NCI-H1436 (cell line): ENCODE measurements around the gene EOLA1.
"Not testable (repeated sequence)": the region's sequence is repeated elsewhere in the genome, so short reads cannot be mapped to it uniquely, and the experiment has no call there.

Experiments
- DNase-seq: peaks from one replicate; lab custom pipeline; 2025; lab: John Stamatoyannopoulos, UW

The EOLA1 gene

DNA sequence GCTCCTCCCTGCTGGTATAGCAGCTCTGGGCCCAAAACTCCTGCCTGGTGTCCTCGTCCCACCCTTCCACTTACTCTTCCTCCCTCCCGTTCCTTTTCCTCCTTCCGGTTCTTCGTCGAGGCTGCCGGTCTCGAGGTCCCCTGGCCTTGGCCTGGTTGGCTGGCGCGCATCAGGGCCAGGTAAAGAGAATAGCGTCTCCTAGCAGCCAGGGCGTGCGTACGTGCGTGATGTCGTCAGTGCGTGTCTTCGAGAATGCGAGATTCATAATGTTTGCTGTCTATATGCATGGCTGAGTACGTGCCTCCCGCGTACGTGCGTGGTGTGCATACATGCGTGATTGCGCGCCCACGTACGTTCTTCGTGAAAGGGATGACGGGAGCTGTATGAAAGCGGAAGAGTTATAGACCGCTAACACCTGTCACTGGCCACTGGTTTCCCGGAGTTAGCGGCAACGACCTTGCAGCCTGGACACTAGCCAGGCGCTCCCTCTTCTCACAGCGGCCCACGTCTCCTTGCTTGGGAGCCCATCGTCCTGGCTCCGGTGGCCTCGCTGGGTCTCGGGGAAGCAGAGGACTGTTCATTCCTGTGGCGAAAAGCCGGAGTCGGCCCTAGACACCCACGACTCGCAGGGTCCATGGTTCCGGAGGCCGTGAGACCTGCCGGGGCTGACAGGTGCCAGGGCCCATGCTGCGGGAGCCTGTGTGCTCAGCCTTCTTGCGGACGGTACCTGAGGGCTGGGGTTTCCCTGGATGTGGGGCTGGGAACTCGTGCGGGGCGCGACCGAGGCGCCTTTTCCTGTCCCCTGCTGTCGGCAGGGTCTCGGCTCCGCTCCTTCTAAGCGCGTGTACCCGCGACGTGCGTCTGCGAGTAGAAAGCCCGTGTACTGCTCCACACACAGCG is at the start of gene EOLA1:
Gene EOLA1, plus strand, starts transcription at position 392 of the 900 bp plus-strand sequence. CDS start 4,619 bp downstream, outside the sequence.
- peak; percentile 95 for DNase-seq

- no peak for DNase-seq
These were observed 49.0 kb upstream of the EOLA1 start for GRCh38 chrX:149491812-149492211.

DNA sequence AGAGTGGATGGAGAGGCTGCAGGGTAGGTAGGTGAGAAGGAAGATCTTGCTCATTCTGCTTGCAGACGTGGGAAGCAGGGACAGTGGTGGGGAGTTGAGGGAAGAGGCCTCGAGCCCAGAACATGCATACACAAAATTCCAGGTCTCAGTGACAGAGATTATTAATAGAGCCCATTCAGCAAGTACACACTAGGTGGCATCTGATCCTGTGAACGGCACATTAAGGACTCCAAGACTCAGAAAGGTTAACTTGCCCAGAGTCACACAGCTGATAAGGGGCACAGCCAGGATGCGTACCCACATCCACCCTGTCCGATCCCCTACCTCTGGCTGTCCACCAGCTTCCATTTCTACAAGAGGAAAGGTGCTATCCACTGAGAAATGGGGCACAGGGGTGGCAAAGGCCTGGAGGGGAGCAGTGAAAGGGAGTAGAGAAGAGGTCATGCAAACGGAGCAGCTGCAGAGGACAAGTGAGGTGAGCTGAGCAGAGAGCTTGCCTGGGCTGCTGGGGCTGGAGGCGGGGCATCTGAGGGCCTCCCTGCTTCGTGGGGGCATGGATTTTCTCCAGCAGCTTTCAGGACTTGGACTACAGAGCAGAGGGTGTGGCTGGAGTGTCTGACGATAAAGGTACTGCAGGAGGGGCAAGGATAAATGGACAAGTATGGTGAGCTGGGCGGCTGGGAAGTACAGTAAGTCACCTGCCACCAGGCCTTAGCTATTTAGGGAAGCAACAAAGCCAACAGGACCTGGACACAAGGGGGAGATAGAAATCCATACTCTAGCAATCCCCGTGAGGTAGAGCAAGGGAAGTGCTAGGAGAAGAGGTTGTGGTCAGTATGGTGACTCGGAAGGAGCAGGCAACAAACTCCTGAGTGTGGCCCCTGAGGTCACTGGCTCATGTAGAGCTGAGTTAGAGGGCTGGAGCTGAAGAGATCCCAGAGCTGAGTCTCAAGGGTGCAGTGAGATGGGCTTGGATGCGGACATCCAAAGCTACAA is 46.9 kb upstream of the EOLA1 start:
- DNase-seq, result no peak

GRCh38 chrX:149494844-149495565 is 45.8 kb upstream of the EOLA1 start:
- no peak for DNase-seq

- no peak for DNase-seq
These were observed 45.2 kb upstream of the EOLA1 start for GRCh38 chrX:149495573-149496071.

DNA sequence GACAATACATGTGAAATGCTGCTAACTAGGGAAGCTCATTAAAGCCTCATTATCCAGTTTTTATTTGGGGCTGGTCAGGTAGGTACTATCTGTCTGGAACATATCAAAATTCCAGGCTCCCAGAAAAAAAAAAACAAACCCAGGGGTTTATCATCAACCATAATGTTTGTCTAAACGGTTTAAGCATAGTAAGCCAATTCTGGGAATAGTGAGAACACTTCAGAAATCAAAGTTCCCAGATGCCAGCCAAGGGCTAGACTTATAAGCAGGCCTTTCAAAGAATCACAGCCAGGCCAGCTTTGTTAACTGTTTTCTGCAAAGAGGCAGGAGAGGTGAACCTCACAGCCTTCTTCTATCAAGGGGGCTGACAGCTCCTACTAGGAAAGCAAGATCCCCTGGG is 43.8 kb upstream of the EOLA1 start:
- DNase-seq, result no peak

DNA sequence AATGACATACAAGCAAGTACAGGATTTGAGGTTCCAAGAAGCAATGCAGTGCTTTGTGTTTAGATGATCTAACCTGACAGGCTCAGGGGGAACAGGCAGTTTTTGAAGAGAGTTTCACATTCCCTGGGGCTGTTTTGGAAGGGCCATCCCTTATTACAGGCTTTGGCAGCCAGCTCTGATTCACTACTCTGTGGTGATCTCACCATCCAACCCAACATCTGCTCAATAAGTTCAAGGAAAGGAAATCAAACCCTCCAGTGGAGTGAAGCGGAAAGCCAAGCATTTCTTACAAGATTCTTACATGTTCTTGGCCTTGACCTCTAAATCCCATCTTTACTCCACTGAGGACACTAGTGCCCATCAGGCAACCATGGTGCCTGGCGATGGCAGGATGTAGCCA is 43.2 kb upstream of the EOLA1 start:
- DNase-seq, result no peak

DNA sequence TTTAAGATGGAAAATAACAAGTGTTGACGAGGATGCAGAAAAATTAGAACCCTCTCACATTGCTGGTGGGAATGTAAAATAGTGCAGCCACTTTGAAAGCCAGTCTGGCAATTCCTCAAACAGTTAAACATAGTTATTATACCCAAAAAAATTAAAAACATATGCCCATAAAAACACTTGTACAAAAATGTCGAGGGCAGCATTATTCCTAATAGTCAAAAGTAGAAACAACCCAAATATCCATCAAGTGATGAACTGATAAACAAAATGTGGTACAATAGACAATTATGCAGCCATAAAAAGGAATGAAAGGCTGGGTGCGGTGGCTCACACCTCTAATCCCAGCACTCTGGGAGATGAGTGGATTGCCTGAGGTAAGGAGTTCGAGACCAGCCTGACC is 42.0 kb upstream of the EOLA1 start:
- DNase-seq, result no peak

GRCh38 chrX:149499766-149500165 is 41.0 kb upstream of the EOLA1 start:
- no peak for DNase-seq

- DNase-seq, result not testable (repeated sequence)
These were observed 37.9 kb upstream of the EOLA1 start for GRCh38 chrX:149502923-149503322.

DNA sequence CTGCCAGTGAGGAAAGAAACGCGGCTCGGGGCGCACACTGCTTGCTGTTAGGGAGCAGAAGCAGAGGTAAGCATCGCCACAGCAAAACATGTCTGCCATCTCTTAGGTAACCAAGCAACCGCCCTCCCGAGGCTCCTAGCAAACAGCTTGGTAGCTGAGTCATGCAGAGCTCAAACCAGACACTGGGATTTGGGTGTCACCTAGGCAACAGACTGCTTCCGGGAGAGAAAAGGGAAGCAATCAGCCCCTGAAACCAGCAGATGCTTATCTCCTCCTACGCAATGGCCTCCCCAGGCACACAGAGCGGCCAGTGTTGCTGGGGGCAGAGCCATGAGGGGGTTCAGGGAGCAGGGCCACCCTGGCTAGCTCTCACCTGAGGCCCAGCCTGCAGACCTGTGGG is 37.4 kb upstream of the EOLA1 start:
- DNase-seq, result peak; percentile 55

DNA sequence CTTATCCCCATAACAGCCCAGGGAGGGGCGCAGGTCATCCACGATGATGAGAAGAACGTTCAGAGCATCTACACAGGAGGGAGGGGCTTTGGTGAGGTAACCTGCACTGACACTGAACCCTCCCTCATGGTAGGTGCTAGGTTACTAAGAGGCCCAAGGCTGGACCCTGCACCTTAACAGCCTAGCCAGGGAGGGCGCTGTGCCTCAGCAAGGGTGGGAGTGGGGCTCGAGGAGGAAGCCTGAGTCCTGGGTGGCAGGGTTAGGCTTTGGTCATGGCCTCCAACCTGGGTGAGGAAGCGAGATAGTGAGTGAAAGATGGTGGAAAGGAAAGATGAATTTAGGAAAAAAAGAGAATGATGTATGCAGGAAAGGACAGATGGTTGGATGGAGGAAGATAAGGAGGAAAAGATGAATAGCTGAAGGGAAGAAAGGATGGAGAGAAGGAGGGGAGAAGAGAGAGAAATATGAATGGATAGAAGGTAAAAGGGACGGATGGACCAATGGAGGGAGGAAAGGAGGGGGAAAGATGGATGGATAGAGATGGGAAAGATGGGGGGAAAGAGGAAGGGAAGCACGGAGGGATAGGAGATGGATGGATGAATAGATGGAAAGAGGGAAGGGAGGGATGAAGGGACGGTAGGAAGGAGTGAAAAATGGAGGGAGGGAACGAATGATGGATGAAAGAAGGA is 36.4 kb upstream of the EOLA1 start:
- peak; percentile 82 for DNase-seq

DNA sequence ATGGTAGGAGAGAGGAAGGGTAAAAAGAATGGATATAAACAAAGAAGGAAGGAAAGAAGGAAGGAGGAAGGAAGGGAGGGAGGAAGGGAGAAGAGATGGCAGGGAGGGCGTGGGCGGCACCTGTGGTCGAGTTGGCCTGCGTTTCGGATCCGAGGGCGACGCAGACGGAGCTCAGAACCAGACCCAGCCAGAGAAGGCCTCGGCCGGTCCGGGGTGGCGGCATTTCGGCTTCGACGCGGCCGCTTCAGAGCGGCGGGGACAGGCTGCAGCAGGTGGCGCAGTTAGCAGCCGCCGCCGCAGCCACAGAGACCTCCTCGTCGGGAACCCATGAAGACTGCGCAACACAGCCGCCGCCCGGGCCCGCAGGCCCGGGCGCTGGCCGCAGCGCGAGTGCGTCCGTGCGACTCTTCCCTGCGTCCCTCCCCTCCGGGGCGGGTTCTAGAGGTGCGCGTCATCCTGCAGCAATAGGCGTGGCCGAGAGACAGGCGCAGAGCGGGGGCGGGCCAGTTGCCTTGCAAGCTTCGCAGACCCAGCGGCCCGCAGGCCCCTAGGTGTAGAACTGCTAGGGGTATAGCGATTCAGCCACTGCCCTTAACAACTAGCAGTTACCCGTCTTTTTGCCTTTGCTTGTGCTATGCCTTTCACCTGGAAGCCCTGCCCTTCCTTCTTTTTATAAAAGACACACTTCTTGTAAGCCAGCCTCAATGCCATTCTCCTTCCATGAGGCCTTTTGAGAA is 35.7 kb upstream of the EOLA1 start, which contains the start of gene IDS:
Gene IDS, minus strand, starts transcription at position 392 of the 737 bp plus-strand sequence. Its CDS starts 169 bp downstream, at position 223.
- peak; percentile 92 for DNase-seq

- no peak for DNase-seq
These were observed 35.1 kb upstream of the EOLA1 start for GRCh38 chrX:149505671-149506070.

DNA sequence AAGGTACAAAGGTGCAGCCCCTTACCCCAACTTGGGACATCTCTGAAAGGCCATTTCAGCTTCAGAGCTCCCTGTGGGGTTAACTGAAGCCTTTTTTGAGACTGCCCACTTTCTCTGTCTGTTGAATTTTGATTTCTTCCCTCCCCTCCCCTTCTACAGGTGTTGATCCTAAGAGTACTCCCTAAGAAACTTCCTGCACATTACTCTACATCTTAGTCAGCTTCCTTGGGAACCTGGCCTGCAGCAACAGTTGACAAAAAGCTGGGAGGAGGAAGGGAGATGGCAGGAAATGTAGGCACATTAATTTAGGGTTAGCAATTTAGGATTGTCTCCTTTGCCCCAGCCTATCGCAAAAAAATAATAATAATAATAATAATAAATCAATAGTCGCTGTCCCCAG is 34.5 kb upstream of the EOLA1 start:
- no peak for DNase-seq

DNA sequence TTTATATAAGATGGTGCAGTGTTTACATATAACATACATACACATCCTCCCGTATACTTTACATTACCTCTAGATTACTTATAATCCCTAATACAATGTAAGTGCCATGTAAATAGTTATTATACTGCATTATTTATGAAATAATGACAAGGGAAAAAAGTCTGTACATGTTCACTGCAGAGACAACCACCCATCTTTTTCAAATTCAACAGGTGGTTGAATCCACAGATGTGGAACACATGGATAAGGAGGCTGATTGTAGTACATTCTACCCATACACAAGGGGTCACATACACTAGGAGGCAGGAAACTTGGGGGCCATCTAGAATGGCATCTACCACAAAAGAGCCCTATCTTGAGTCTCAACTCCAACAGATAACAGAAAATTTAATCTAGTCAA is 32.3 kb upstream of the EOLA1 start:
- DNase-seq, result no peak

DNA sequence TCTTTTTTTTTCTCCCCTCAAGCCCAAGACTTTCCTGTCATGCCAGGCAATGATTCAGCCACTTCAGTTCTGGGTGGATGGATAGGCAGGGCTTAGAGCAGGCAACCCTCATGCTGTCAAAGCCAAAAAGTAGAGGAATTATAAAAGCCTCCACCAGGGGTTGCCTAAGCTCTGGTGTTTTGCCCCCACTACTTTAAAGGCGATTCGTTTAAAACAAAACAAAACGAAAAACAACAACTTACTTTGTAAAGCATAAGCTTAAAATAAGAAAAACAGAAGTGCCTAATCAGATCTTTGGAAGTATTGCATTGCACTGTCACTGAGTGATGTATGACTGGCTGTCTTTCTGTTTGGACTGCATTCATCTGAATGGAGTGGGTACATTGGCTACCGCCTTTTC is 30.4 kb upstream of the EOLA1 start:
- DNase-seq, result no peak

GRCh38 chrX:149511081-149511480 is 29.7 kb upstream of the EOLA1 start:
- no peak for DNase-seq

GRCh38 chrX:149512225-149512885 is 28.5 kb upstream of the EOLA1 start:
- peak; percentile 50 for DNase-seq
